Activated CD4-positive, alpha-beta T cell treated with anti-CD3 and anti-CD28 coated beads, Interleukin-2, amount 50 U/mL, for 4 hours (primary cell): ENCODE measurements around the gene COX10.

Source experiments
- DNase-seq, 2 experiments: peaks; one replicate each; pipeline ENCODE4 v3.0.0-alpha.2; 2020

COX10 gene

GRCh38 chr17:14072881-14073280 is 3.6 kb downstream of the COX10 start:
- DNase-seq, result no peak

DNA sequence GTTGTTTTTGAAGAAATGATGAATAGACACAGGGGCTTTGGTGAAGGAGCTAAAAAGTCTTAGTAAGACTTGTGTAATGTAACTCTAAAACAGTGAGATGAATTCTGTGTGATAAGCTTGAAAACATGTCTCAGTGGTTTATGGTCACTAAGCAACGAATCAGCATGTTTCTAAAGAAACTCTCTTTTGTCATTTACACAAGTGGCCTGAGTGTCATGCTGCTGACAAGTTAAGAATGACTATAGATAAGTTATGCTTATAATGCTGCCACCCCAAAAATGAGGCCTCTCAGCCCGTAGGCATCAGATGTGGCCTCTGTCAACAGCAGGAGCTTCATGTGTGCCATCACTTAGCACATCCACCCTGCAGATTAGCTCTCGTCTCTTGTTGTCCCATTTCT is 8.7 kb downstream of the COX10 start:
- no peak for DNase-seq

DNA sequence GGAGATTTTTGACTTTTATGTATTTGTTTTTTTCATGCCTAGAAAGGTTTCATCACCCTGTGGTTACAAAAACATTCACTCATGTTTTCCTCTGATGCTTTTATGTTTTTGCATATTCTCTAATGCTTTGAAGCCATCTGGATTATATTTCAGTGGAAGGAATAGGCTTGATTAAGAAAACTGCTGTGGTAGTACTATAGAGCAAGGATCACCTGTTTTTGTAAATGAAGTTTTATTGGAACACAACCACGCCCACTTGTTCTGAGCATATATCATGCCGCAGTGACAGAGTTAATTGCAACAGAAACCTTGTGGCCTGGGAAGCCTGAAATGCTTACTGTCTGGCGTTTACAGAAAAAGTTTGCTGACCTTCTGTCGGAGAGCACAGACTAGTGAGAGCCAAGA is 11.5 kb downstream of the COX10 start:
- DNase-seq, result no peak

- DNase-seq, result no peak
Observed at GRCh38 chr17:14082848-14083247, 13.5 kb downstream of the COX10 start.

DNA sequence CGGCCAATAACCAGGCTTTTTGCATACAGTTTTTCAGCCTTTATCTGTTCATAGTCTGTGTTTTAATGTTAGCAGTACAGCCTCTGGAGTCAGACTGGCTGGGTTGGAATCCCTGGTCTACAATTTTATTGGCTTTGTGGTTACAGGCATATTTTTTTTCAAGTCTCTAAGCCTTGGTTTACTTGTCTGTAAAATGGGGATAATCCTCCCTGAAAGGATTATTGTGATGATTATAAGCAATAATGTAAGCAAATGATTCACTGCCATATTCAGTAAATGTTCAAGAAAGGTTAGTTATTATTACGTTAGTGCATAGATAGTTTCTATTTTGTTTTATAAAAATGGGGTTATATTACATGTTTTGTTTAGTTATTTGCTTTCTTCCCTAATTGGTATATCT is 15.7 kb downstream of the COX10 start:
- DNase-seq, result no peak

- no peak for DNase-seq
Observed at GRCh38 chr17:14086189-14086588, 16.9 kb downstream of the COX10 start.

DNA sequence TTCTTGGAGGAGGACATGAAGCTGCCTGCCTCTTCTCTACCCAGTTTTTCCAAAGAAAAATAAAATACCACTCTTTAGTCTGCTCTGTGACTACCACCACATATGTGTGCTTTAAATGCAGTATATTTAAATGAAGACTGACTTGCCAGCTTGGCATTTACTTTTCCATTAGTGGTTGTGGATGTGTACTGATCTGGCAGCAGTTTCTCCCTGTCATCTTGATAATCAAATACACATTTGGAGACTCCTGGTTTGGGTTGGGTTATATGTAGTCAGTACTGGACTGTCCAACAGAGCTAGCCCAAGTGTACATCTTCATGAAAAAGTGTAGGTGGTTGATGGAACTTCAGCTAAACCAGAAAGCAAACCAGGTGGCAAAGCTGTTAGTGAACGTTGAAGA is 19.9 kb downstream of the COX10 start:
- DNase-seq, result no peak

- no peak for DNase-seq
Observed at GRCh38 chr17:14091367-14091766, 22.1 kb downstream of the COX10 start.

DNA sequence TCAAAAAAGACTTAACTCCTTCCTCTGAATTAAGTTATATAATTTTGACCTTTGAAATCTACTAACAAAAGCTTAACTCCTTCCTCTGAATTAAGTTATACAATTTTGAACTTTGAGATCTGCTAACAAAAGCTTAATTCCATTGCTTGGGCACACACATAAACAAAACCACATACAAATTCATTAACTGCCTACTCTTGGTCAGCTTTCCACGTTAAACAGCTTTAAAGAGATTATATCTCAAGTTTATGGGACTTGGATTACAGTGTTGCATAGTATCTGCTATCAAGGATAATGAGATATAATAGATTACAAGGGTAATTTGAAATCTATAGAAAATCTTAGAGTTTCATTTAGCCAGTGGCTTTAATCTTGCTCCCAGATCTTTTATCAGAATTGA is 23.5 kb downstream of the COX10 start:
- DNase-seq, result no peak

GRCh38 chr17:14094676-14095601 is 25.6 kb downstream of the COX10 start:
- DNase-seq, result no peak

DNA sequence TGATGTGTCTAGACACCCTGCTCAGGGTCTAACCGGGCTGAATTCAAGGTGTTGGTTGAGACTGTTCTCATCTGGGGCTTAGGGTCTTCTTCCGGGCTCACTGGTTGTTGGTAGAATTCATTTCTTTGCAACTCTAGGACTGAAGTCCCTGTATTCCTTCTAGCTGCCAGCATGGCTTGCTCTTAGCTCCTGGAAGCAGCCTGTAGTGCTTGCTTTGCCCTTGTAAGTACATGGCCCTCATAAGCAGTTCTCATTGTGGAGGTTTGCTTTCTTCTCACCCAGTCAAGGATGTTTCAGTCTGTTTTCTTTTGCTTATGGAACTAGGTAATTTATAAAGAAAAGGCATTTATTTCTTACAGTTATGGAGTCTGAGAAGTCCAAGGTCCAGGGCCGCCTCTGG is 26.3 kb downstream of the COX10 start:
- no peak for DNase-seq

GRCh38 chr17:14098246-14098645 is 28.9 kb downstream of the COX10 start:
- no peak for DNase-seq

DNA sequence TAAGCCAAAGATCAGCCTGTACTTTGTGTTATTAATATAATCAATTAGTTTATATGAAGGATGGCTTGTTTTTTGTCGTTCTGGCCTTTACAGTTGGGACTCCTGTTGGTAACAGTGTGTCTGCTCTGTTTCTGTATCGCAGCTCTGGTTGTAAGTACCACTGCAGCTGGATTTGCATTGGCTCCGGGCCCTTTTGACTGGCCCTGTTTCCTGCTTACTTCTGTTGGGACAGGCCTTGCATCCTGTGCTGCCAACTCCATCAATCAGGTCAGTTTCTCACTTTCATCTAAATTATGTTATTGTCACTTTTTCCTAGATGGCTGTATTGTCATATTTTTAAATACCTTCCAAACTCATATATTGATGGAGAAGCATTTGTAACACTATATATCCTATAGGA is 32.7 kb downstream of the COX10 start:
- no peak for DNase-seq

- no peak for DNase-seq
Observed at GRCh38 chr17:14103836-14104235, 34.5 kb downstream of the COX10 start.

GRCh38 chr17:14104734-14105133 is 35.4 kb downstream of the COX10 start:
- no peak for DNase-seq

- DNase-seq, result no peak
Observed at GRCh38 chr17:14107889-14108288, 38.6 kb downstream of the COX10 start.

DNA sequence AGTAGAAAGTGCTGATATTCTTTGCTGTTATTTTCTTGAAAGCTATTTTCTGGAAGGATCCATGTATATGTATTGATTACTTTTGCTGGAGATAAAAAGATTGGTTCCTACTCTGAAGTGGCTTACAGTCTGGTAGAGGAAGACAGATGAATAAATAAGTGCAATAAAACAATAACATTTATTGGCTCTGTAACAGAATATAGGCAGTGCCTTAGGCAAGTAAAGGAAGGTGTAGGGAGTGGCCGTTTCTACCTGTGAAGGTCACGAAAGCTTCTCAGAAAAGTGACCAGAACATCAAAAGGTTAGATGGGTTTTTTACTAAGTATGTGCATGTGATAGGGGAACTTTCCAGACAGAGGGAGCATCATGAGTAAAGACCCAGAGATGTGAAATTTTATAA is 43.1 kb downstream of the COX10 start:
- no peak for DNase-seq

DNA sequence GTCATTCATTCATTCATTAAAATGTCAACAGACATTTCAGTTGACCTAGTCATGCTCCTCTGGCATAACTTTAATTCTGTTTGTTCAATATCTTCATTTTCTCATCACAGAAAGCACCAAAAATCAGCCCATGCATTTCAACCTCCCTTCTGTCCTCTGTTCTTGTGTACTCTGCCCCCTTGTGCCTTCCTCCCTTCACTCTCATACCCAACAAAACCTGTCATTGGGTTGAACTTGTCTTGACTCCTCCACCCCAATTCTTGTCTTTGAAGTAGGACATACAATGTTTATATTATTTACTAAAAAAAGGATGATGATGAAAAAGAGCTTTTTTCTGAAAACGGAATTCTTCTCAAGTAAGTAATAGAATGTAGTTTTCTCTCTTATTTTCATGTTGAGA is 43.8 kb downstream of the COX10 start:
- DNase-seq, result no peak

DNA sequence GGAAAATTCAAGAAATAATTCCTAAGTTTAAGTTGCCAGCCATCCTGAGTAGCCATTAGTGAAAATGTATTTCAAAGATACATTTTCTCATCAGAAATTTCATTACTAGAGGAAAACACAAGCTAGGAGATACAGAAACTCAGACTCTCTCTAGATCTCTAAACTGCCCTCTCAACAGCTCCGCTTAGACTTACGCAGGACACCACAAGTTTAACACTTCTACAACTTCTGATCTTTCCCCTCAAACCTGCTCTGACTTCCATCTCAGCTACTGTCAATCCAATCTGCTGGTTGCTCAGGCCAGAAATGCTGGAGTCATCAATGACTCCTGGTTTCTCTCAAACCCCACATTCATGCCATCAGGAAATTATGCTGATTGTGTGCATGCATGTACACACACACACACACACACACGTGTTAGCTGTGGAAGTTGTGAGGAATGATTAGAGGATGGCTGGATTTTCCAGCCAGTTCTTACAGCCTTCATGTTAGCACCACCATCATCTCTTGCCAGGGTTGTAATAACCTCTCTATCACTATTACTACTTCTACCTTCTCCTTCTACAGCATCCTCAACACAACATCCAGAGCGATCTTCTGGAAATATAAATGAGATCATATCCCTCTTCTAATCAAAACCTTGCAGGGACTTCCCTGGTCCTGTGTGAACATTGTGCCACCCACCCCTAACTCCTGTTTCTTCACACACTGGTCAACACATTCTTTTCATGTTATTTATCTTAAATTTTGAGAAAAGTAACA is 47.1 kb downstream of the COX10 start:
- DNase-seq, result no peak

DNA sequence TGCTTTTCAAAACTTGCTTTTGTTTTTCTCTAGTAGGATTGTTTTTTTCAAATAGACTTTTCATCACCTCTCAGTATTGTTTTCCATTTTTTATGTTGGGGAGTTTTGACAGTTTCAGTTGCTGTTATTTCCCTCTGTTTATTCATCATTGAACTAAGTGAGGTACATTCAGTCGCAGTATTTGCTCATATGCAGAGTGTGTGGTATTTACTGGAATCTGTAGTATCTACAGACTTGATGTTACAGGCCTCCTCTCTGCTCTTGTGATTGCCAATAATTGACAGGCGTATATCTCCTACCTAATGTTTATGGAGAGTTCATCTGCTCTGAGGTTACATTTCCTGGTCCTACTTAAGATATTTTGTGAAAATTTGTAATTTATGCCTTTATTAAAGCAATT is 49.6 kb downstream of the COX10 start:
- no peak for DNase-seq

- no peak for DNase-seq
Observed at GRCh38 chr17:14119546-14119945, 50.2 kb downstream of the COX10 start.

DNA sequence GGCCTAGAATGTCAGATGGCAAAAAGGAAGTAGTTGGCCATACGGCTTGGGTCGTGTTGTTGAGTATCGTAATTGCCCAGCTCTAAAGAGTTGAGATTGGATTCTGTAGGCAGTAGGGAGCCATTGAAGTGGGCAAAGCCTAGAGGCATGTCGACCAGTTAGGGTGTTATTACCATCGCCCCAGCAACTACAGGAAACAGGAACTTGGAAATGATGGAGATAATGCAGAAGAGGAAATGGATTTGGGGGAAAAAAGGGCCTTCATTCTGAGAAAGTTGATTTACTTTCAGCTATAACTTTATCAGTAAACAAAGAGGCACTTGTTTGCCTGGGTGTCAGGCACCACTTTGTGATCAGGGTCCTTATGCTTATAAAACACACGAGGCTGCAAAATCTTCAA is 52.6 kb downstream of the COX10 start:
- DNase-seq, result no peak

DNA sequence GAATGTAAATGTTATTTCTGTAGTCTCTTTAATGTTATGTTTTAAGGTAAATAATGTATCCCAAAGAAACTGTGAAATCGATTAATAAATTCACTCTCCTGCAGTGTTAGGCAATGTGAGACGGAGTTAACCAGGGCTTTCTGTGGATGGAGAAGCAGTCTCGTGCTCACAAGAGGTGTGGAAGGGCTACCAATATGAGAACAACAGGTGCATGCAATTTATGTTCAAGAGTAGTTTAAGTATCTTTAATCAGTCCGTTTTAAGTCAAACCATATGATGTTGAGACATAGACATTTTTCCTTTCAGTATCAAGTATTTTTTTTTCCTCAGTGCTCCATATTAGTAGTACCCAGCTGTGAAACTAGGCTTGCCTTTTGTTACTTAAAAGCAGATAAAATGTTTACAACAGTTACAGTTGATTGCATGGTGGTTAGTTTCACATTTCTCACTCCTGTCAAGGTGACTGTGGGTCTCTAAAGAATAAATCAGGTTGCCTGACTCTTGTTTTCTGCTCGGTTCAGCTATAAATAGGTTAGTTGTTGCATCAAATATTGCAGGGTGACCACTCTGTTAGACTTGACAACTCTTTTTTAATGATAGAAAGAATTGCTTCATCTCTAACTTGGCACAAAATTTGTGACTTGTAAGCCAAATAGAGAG is 54.4 kb downstream of the COX10 start:
- DNase-seq, result no peak

DNA sequence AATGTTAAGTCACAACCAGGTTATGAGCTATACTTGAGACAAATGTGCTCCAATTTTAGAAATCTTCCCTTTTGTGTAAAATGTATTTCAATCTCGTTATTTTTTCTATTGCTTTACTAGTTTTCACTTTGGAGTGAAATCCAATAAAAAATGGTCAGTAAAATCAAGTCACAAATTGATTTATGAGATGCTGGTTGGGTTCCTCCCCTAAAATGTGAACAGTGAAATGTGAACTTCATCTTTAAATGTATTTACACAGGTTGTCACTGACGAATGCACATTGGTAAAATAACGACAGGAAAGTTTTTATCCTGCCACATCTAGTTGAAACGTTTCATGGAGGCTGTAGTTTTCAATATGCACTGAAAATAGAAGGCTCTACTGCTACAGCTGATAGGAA is 55.5 kb downstream of the COX10 start:
- DNase-seq, result no peak
